NCI-H345 (cell line): ENCODE results near the gene RUBCN.
"Not testable (repeated sequence)": the region's sequence is repeated elsewhere in the genome, so short reads cannot be mapped to it uniquely, and the experiment has no call there.

Experiments
- DNase-seq: peaks from one replicate; lab custom pipeline; 2025; lab: John Stamatoyannopoulos, UW

The RUBCN gene

DNA sequence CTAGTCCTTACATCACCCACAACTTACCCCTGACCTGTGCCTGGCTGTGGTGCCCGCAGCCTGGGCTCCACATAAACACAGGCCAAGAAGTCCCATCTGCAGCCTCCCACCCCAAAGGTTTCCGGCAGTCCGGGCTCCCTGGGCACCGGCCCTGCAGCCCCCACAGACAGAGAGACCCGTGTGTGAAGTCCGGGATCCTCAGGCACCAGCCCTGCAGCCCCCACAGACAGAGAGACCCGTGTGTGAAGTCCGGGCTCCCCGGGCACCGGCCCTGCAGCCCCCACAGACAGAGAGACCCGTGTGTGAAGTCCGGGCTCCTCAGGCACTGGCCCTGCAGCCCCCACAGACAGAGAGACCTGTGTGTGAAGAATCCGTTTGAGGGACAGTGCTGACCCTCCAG is 78.0 kb downstream of the RUBCN start:
- not testable (repeated sequence) for DNase-seq

DNA sequence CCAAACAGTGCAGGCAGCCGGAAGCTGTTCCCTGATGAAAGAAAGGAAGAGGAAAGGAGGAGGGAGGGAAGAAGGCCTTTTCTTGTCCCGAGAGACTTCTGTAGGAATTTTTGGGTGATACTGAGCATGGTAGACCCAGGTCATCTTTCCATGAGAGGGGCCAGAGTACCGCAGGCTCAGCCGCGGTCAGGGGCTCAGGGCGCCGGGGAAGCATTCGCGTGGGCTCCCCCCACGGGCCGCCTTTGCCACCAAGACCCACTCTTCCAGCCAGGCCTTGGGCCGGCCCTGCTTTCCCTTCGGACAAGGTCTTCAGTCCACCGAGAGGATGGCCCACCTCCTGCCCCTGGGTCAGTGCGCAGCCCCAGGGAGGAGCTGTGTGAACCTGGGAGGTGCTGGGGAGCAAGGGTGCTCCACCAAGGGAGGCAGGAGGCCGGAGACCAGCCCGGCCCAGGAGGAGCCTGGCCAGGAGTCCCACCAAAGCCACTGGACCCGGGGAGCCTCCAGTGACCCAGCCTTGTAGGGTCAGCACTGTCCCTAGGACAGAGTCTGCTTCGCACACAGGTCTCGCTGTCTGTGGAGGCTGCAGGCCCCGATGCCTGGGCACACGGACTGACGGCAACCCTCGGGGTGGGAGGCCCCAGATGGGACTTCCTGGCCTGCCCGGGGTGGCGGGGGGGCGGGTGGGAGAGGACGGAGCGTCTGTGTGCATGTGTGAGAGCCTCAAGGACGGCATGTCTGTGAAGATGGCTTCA is 79.0 kb downstream of the RUBCN start:
- DNase-seq, result not testable (repeated sequence)

GRCh38 chr3:197656960-197657359 is 79.7 kb downstream of the RUBCN start:
- DNase-seq, result not testable (repeated sequence)

DNA sequence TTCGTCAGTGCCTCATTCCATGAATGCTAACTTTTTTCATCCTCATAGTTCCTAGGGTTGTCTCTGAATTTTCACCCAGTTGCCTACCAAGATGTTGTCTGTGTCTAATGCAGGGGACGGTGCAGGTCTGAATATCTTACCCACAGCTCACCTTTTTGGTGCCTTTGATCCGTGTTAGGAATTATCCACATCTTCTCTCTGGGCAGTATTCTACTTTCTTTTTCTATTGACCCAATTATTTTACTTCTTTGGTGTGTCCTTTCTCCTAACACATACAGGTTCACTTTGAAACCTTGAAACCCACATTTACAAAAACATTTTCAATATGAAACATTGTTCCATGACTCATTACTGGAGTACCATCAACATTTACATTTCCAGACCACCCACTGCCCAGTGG is 80.6 kb downstream of the RUBCN start:
- DNase-seq, result not testable (repeated sequence)

- DNase-seq, result not testable (repeated sequence)
Measured at GRCh38 chr3:197654998-197655330, 81.7 kb downstream of the RUBCN start.

DNA sequence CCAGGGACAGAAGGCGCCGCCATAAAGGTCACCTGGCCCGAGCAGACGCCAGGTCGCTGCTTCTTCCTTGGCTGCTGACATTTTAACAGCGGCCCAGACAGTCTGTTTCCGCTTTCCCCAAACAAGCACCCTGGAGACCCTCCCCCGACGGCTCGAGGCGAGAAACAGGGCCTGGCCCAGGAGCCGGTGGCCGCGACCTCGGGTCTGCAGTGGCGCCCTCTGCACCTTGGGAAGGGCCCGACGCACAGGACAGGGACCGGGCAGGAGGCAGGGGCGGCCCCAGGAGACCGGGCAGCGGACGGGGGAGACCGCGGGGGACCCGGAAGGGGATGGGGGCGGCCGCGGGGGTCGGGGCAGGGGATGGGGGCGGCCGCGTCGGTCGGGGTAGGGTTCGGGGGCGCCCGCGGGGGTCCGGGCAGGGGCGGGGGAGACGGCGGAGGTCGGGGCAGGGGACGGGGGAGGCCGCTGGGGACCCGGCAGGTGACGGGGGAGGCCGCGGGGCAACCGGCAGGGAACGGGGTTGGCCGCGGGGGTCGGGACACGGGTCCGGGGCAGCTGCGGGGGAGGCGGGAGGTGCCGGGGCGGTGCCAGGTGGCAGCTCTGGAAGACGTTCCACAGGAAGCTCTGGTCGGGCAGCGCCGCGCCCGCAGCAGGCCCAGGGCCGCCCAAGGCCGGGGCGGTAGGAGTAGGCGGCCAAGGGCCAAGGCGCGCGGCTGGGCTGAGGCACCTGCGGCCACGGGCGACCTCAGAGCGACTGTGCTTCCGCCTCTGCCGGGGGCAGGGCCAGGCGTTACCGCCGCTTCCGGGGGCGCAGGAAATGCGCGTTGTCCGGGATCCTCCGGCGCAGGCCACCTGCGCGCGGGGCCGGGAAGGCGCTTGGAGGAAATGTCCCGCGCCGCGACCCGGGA is 82.4 kb downstream of the RUBCN start:
- DNase-seq, result not testable (repeated sequence)

GRCh38 chr3:197652860-197653259 is 83.8 kb downstream of the RUBCN start:
- not testable (repeated sequence) for DNase-seq

GRCh38 chr3:197647649-197648048 is 89.1 kb downstream of the RUBCN start:
- not testable (repeated sequence) for DNase-seq

GRCh38 chr3:197647191-197647590 is 89.5 kb downstream of the RUBCN start:
- DNase-seq, result not testable (repeated sequence)

GRCh38 chr3:197646294-197646693 is 90.4 kb downstream of the RUBCN start:
- not testable (repeated sequence) for DNase-seq

GRCh38 chr3:197637556-197637955 is 99.1 kb downstream of the RUBCN start:
- DNase-seq, result not testable (repeated sequence)

GRCh38 chr3:197631989-197632388 is 104.7 kb downstream of the RUBCN start:
- not testable (repeated sequence) for DNase-seq

DNA sequence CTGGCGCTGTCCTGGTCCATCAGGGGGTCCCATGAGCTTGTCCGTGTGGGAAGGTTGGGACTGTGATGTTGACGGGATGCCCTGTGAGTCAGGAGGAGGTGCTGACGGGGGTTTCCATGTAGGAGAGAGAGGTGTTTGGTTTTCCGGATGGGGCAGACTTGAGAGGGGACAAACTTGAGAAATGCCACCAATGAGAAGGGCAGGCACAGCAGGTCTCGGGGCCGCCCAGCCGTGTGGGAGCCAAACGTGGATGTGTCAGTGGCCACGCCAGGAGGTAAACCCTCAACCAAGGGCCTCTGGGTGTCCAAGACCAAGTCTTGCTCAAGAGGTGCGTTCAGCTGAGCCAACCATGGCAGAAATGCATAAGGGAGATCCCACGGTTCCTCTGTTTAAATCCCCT is 105.9 kb downstream of the RUBCN start:
- not testable (repeated sequence) for DNase-seq

DNA sequence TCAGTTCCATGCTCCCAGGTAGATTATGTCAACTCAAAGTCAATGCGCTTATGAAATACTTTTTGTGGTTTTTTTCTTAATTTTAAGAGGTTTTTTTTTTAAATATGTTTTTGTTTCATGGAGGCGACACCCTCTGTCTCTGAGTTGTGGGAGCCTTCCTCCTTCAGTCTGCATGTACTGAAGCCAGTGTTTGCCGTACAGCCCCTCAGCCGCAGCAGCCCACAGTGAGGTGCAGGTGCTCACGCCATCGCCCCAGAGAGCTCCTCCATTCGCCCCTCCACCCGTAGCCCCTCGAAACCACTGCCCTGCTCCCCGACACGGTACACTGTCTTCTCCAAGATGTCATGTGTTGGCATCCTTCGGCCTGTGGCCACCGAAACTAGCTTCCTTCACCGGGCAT is 107.4 kb downstream of the RUBCN start:
- DNase-seq, result not testable (repeated sequence)

DNA sequence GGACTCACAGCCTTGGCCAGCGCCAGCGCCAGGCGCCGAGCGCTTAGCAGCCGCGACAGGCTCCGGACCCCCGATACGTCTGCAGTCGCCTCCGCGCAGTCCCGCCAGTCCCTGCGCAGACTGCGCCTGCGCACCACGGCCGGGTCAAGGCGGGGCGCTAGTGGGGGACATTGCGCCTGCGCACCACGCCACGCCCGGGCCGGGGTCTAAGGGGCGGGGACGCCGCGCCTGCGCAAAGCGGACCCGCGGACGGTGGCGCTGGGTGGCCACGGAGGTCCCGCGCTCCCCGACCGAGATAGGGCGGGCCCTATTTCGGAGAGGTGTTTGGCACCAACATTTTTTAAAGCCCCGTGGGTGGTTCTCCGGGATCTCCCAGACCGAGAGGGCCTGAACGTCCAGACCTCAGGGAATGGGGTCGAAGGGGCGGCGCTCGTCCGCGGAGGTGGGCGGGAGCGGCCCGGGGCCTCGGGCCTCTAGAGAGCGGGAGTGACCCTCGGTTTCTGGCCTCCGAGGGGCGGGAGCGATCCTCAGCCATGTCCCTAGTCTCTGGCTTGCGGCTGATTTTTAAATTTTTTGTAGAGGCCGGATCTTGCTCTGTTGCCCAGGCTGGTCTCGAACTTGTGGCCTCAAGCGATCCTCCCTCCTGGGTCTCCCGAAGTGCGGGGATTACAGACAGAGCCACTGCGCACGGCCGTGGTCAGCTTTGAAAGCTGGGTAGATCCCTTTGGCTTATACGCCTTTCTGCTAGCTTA is 108.8 kb downstream of the RUBCN start:
- not testable (repeated sequence) for DNase-seq

DNA sequence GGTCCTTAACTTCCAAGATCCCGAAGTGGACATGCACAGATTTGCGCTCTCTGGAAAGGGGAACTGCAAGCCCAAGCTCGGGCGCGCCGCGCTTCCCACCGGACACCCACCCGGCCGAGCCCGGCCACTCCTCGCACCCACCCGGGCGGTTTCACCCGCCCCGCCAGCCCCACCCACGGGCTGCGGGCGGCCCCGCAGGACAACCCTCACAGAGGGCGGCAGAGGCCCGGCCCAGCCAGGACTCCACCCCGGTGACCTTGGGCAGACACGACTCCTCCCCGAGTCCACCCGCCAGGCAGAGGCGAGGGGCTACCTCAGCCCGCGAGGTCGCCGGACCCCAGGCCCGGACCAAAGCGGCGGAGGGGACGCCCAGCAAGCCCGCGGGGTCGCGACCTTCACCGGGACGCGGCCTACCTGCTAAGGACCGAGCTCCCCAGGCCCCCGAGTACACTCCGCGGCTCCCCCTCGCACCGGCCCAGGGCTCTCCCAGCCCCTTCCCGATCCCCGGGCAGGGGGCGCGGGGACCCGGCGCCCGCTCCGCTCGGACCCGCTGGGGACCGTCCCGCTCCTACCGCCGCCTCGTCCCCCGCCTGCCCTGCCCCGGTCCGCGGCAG is 109.4 kb downstream of the RUBCN start:
- DNase-seq, result not testable (repeated sequence)

DNA sequence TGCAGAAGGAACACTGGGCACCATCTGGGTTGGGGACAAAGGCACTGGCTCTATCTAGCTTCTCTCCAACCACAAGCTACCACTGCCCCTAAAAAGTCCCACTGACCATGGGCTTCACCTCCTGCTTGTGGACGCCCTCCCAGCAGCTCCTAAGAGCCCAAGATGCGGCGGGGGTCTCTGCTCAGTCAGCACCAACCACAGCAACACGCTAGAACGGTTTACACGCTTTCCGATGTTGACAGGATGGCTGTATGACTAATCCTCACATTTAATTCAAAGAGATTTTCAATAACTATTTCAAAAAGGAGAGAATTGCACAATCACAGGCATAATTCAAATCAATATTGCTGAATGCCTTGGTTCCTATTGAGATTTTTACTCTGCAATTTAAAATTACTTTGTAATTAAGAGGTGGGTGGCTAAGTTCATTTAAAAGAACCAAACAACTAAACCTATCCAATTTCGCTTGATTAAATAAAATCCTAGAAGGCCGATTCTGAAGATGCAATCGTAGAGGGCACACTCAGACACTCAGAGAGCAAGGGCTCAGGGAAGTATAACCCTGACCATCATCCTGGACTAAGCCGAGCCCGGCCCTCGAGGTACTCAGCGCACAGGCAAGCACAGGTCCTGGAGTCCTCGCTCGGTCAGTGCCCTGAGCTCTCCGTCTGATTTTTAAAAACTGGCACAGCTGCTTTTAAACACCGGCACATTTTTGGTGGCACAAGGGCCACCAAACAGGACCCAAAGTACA is 110.1 kb downstream of the RUBCN start:
- DNase-seq, result not testable (repeated sequence)

DNA sequence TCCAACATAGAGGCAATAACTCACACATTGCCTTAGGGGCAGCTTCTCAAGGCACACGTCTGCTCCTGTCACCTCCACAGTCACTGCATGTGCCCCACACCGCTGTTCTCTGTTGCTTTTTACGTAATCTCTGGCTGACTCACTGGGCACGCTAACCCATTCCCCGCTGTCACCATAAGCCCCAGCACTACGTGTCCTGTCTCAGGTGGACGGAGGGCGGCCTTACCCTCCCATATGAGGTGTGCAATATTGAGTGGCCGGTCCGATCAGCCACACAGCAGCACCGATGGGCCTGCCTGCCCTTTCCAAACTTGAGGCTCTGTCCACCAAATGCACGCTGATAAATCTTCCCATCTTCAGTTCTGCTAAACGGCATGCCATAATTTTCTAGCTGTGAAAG is 115.2 kb downstream of the RUBCN start:
- DNase-seq, result not testable (repeated sequence)
